ENCODE measurements around the gene NDUFA12.
A peak's percentile ranks its signal among the peaks of the same experiment; 100 is the strongest.

NDUFA12 gene

GRCh38 chr12:95003213-95003920 is at the start of gene NDUFA12 (continued):
- TF ChIP-seq ZNF394 (tag by site-specific recombination; IDR thresholded peaks at IDR 0.05; ENCODE audit: borderline replicate concordance) (peak; percentile 37; the same call in 1 of the 2 replicates), ZNF658 (tag by site-specific recombination; IDR thresholded peaks at IDR 0.05) (no peak), ZNF776 (tag by site-specific recombination; IDR thresholded peaks at IDR 0.05; ENCODE audit: borderline replicate concordance) (no peak), ZNF350 (tag by site-specific recombination; IDR thresholded peaks at IDR 0.05) (no peak), ZNF146 (tag by site-specific recombination; IDR thresholded peaks at IDR 0.05) (no peak), ZNF16 (tag by site-specific recombination; IDR thresholded peaks at IDR 0.05; ENCODE audit: low read depth) (no peak), ZSCAN30 (tag by site-specific recombination; IDR thresholded peaks at IDR 0.05) (peak; percentile 83), ZSCAN16 (tag by site-specific recombination; IDR thresholded peaks at IDR 0.05) (no peak), ZNF138 (tag by site-specific recombination; IDR thresholded peaks at IDR 0.05; ENCODE audit: borderline replicate concordance) (no peak), ZNF302 (tag by site-specific recombination; IDR thresholded peaks at IDR 0.05; ENCODE audit: low read depth) (no peak), PBX3 (CRISPR knock-in tag; IDR thresholded peaks at IDR 0.05) (peak; percentile 93), ZNF10 (tag by site-specific recombination; IDR thresholded peaks at IDR 0.05) (no peak), ZNF629 (tag by site-specific recombination; IDR thresholded peaks at IDR 0.05) (peak; percentile 71), ZBTB20 (tag by site-specific recombination; IDR thresholded peaks at IDR 0.05) (peak; percentile 33; the same call in 1 of the 2 replicates), GLIS2 (tag by site-specific recombination; IDR thresholded peaks at IDR 0.05) (no peak), ZNF18 (tag by site-specific recombination; IDR thresholded peaks at IDR 0.05) (no peak), ZNF548 (tag by site-specific recombination; IDR thresholded peaks at IDR 0.05) (no peak), ZNF473 (tag by site-specific recombination; IDR thresholded peaks at IDR 0.05) (no peak), PRDM1 (tag by site-specific recombination; IDR thresholded peaks at IDR 0.05) (no peak), YY1 (tag by site-specific recombination; IDR thresholded peaks at IDR 0.05) (peak; percentile 86), ZNF223 (tag by site-specific recombination; IDR thresholded peaks at IDR 0.05) (no peak), ZNF335 (tag by site-specific recombination; conservative IDR thresholded peaks at IDR 0.05) (peak; percentile 68), OVOL3 (tag by site-specific recombination; IDR thresholded peaks at IDR 0.05) (no peak), KLF1 (tag by site-specific recombination; IDR thresholded peaks at IDR 0.05) (peak; percentile 81), BCL11B (tag by site-specific recombination; IDR thresholded peaks at IDR 0.05; ENCODE audit: low read depth) (no peak), ZSCAN5A (tag by site-specific recombination; IDR thresholded peaks at IDR 0.05) (no peak), ZNF544 (tag by site-specific recombination; IDR thresholded peaks at IDR 0.05) (no peak), ZBTB48 (tag by site-specific recombination; IDR thresholded peaks at IDR 0.05) (peak; percentile 55; the same call in 1 of the 2 replicates), SALL2 (tag by site-specific recombination; IDR thresholded peaks at IDR 0.05; ENCODE audit: borderline replicate concordance) (no peak), ZNF398 (tag by site-specific recombination; IDR thresholded peaks at IDR 0.05) (no peak), ZFP41 (tag by site-specific recombination; IDR thresholded peaks at IDR 0.05; ENCODE audit: borderline replicate concordance) (no peak), ZNF341 (tag by site-specific recombination; IDR thresholded peaks at IDR 0.05; ENCODE audit: low read depth) (no peak)
- TF ChIP-seq, protein P1, sequence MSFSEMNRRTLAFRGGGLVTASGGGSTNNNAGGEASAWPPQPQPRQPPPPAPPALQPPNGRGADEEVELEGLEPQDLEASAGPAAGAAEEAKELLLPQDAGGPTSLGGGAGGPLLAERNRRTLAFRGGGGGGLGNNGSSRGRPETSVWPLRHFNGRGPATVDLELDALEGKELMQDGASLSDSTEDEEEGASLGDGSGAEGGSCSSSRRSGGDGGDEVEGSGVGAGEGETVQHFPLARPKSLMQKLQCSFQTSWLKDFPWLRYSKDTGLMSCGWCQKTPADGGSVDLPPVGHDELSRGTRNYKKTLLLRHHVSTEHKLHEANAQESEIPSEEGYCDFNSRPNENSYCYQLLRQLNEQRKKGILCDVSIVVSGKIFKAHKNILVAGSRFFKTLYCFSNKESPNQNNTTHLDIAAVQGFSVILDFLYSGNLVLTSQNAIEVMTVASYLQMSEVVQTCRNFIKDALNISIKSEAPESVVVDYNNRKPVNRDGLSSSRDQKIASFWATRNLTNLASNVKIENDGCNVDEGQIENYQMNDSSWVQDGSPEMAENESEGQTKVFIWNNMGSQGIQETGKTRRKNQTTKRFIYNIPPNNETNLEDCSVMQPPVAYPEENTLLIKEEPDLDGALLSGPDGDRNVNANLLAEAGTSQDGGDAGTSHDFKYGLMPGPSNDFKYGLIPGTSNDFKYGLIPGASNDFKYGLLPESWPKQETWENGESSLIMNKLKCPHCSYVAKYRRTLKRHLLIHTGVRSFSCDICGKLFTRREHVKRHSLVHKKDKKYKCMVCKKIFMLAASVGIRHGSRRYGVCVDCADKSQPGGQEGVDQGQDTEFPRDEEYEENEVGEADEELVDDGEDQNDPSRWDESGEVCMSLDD (tag by site-specific recombination; IDR thresholded peaks at IDR 0.05), result no peak
